ENCODE data around the gene PRSS48. TPM values are rescaled to one million over a fixed set of nuclear protein-coding genes. Genes with fewer than 3 reads are reported as not detected.

Gene PRSS48
- total and polyA plus RNA-seq, 4 donors = 0.64 TPM; not detected in 3

GRCh38 chr4:151331276-151332042 lies 54.5 kb downstream of the PRSS48 start:
- Histone ChIP-seq H3K9me3 (ENCODE audit: control insufficient read depth in 4 of 4, low read length in 3 of 4) (no peaks in the 10 kb centered on the region), H3K36me3 (ENCODE audit: control insufficient read depth in 4 of 4, insufficient read depth in 3 of 4, low read depth in 1 of 4, low read length in 3 of 4) (no peaks in the 10 kb centered on the region), H3K9ac (ENCODE audit: low read depth in 1 of 2, low read length in 2 of 2) (no peak overlapping the region), H3K27me3 (ENCODE audit: control insufficient read depth in 4 of 4, insufficient read depth in 4 of 4, low read length in 3 of 4) (no peaks in the 10 kb centered on the region), H3K27ac (ENCODE audit: low read depth in 1 of 2, low read length in 2 of 2) (no peak overlapping the region), H3K4me1 (ENCODE audit: control insufficient read depth in 4 of 4, insufficient read depth in 4 of 4, low read length in 3 of 4) (peaks cover 0 to 7% (median 4%) of the 10 kb centered on the region in 4 donors), H3K4me3 (ENCODE audit: low read depth in 1 of 3, low read length in 3 of 3) (no peak overlapping the region)
- DNase-seq (ENCODE audit: low spot score) = no peak
- 92% methylated on average over 1 of the region's 1 CpG for WGBS
- TF ChIP-seq NR2F2 (IDR thresholded peaks at IDR 0.05) (no peak), TAF1 (conservative IDR thresholded peaks at IDR 0.05) (no peak), FOXA2 (IDR thresholded peaks at IDR 0.05) (no peak), JUND (IDR thresholded peaks at IDR 0.05) (no peak), HNF4G (IDR thresholded peaks at IDR 0.05) (no peak), EGR1 (IDR thresholded peaks at IDR 0.05; ENCODE audit: low read depth in 2 of 2) (no peak), MAX (IDR thresholded peaks at IDR 0.05) (no peak), ATF3 (IDR thresholded peaks at IDR 0.05) (no peak)
- TF ChIP-seq, protein P1, sequence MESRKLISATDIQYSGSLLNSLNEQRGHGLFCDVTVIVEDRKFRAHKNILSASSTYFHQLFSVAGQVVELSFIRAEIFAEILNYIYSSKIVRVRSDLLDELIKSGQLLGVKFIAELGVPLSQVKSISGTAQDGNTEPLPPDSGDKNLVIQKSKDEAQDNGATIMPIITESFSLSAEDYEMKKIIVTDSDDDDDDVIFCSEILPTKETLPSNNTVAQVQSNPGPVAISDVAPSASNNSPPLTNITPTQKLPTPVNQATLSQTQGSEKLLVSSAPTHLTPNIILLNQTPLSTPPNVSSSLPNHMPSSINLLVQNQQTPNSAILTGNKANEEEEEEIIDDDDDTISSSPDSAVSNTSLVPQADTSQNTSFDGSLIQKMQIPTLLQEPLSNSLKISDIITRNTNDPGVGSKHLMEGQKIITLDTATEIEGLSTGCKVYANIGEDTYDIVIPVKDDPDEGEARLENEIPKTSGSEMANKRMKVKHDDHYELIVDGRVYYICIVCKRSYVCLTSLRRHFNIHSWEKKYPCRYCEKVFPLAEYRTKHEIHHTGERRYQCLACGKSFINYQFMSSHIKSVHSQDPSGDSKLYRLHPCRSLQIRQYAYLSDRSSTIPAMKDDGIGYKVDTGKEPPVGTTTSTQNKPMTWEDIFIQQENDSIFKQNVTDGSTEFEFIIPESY (IDR thresholded peaks at IDR 0.05) = no peak

GRCh38 chr4:151339467-151339866 lies 62.5 kb downstream of the PRSS48 start:
- Histone ChIP-seq H3K27ac (ENCODE audit: low read depth in 1 of 2, low read length in 2 of 2) (no peak overlapping the region), H3K9me3 (ENCODE audit: control insufficient read depth in 4 of 4, low read length in 3 of 4) (no peaks in the 10 kb centered on the region), H3K4me1 (ENCODE audit: control insufficient read depth in 4 of 4, insufficient read depth in 4 of 4, low read length in 3 of 4) (peaks cover 0 to 3% (median 1%) of the 10 kb centered on the region in 4 donors), H3K9ac (ENCODE audit: low read depth in 1 of 2, low read length in 2 of 2) (no peak overlapping the region), H3K36me3 (ENCODE audit: control insufficient read depth in 4 of 4, insufficient read depth in 3 of 4, low read depth in 1 of 4, low read length in 3 of 4) (no peaks in the 10 kb centered on the region), H3K27me3 (ENCODE audit: control insufficient read depth in 4 of 4, insufficient read depth in 4 of 4, low read length in 3 of 4) (no peaks in the 10 kb centered on the region), H3K4me3 (ENCODE audit: low read depth in 1 of 3, low read length in 3 of 3) (no peak overlapping the region)
- WGBS = 82% methylated on average over 2 of the region's 2 CpGs
- no peak for DNase-seq (ENCODE audit: low spot score)
- no peak for TF ChIP-seq ATF3 (IDR thresholded peaks at IDR 0.05)
- TF ChIP-seq, protein P2, sequence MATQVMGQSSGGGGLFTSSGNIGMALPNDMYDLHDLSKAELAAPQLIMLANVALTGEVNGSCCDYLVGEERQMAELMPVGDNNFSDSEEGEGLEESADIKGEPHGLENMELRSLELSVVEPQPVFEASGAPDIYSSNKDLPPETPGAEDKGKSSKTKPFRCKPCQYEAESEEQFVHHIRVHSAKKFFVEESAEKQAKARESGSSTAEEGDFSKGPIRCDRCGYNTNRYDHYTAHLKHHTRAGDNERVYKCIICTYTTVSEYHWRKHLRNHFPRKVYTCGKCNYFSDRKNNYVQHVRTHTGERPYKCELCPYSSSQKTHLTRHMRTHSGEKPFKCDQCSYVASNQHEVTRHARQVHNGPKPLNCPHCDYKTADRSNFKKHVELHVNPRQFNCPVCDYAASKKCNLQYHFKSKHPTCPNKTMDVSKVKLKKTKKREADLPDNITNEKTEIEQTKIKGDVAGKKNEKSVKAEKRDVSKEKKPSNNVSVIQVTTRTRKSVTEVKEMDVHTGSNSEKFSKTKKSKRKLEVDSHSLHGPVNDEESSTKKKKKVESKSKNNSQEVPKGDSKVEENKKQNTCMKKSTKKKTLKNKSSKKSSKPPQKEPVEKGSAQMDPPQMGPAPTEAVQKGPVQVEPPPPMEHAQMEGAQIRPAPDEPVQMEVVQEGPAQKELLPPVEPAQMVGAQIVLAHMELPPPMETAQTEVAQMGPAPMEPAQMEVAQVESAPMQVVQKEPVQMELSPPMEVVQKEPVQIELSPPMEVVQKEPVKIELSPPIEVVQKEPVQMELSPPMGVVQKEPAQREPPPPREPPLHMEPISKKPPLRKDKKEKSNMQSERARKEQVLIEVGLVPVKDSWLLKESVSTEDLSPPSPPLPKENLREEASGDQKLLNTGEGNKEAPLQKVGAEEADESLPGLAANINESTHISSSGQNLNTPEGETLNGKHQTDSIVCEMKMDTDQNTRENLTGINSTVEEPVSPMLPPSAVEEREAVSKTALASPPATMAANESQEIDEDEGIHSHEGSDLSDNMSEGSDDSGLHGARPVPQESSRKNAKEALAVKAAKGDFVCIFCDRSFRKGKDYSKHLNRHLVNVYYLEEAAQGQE (IDR thresholded peaks at IDR 0.05) = no peak
- TF ChIP-seq FOXA1 (IDR thresholded peaks at IDR 0.05) = no peak
- no peak for TF ChIP-seq SP1 (IDR thresholded peaks at IDR 0.05)
- TF ChIP-seq EGR1 (IDR thresholded peaks at IDR 0.05; ENCODE audit: low read depth in 2 of 2) = no peak
- no peak for TF ChIP-seq MAX (IDR thresholded peaks at IDR 0.05)
- TF ChIP-seq YY1 (IDR thresholded peaks at IDR 0.05) = no peak
- TF ChIP-seq GABPA (IDR thresholded peaks at IDR 0.05 in 1 of 2, conservative IDR thresholded peaks at IDR 0.05 in 1 of 2) = no peak
- no peak for TF ChIP-seq RXRA (IDR thresholded peaks at IDR 0.05)
- TF ChIP-seq HNF4A (conservative IDR thresholded peaks at IDR 0.05) = no peak
- no peak for TF ChIP-seq RAD21 (IDR thresholded peaks at IDR 0.05)
- no peak for TF ChIP-seq NR2F2 (IDR thresholded peaks at IDR 0.05)
- TF ChIP-seq TAF1 (conservative IDR thresholded peaks at IDR 0.05) = no peak
- TF ChIP-seq HNF4G (IDR thresholded peaks at IDR 0.05) = no peak
- no peak for TF ChIP-seq FOXA2 (IDR thresholded peaks at IDR 0.05)
- TF ChIP-seq JUND (IDR thresholded peaks at IDR 0.05) = no peak
- TF ChIP-seq, protein P1 (IDR thresholded peaks at IDR 0.05) = no peak
- TF ChIP-seq CTCF (IDR thresholded peaks at IDR 0.05; ENCODE audit: low read depth, low read length, missing input control) = no peak

Data from liver (tissue), 9 donors.